Right atrium auricular region (tissue), 2 donors: ENCODE data around the gene NCOA6. TPM values are rescaled to one million over a fixed set of nuclear protein-coding genes. Genes with fewer than 3 reads are reported as not detected.
A peak's percentile ranks its signal among the peaks of the same experiment; 100 is the strongest.

Source experiments
- DNase-seq: peaks from one replicate; pipeline ENCODE4 v3.0.0-alpha.2; 2019; ENCODE audit warnings: low spot score
- H3K27ac ChIP-seq, 2 donors: fragments of 200-600 bp; sonication (generic); 1 replicate in 1 of 2; 2 replicates in 1 of 2; pipeline ENCODE4 v1.5.1; 2016 to 2019
- H3K27me3 ChIP-seq, 2 donors: fragments of 200-600 bp; sonication (generic); one replicate each; pipeline versions ENCODE4 v1.5.1 to v1.6.0; 2017 to 2019
- H3K36me3 ChIP-seq: fragments of 200-600 bp; sonication (generic); one replicate; pipeline ENCODE4 v1.5.1; 2016
- H3K4me1 ChIP-seq, 2 donors: fragments of 200-600 bp; sonication (generic); one replicate each; pipeline versions ENCODE4 v1.5.1 to v1.6.0; 2017 to 2019
- H3K4me3 ChIP-seq, 2 donors: fragments of 200-600 bp; sonication (generic); 1 replicate in 1 of 2; 2 replicates in 1 of 2; pipeline ENCODE4 v1.5.1; 2017 to 2019; ENCODE audit warnings: mild to moderate bottlenecking in 1 of 2, moderate library complexity in 1 of 2
- H3K9me3 ChIP-seq, 2 donors: fragments of 200-600 bp; sonication (generic); one replicate each; pipeline ENCODE4 v1.5.1; 2019
- total RNA-seq, 2 donors: library from RNA; depleted of rRNA; stranded (reverse); fragments of >200 nt; gene quantifications; one replicate each; pipeline ENCODE4 v1.1.0, GENCODE V29; 2016
- TF ChIP-seq, protein P1 (sequence below), 2 donors: fragments of 200-600 bp; sonication (generic); IDR thresholded peaks; one replicate each; pipeline ENCODE4 v1.5.1; 2019; ENCODE audit warnings: antibody characterized with exemption in 2 of 2

Gene NCOA6
- total RNA-seq, 2 donors from 2014 or later = 18.2 to 18.4 TPM

DNA sequence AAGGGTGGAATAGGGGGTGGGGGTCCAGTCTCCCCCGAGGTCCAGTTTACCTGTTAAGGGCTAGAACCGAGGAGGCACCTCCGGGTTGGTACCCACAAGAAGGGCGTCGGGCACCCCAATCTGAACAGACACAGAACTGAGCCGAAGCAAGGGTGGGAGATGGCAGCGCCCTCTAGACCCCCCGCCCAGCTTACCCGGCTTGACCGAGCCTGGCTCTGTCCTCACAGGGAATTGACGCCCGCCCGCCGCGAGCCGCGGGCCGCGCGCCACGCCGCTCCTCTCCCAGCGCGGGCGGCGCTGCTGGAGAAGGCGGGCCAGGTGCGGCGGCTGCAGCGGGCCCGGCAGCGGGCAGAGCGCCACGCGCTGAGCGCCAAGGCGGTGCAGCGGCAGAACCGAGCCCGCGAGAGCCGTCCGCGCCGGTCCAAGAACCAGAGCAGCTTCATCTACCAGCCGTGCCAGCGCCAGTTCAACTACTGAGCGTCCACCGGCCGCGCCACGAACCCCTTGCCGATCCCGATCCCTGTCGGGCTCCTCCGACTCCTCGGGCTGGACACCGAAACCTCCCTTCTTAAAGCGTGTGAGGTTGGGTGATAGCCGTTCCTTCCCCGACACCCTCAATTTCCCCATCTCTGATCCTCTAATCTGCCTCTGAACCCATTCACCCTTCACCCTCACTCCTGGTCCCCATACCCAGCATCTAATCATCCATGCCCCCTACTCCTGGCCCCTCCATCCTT, 115.5 kb downstream of the NCOA6 start:
- TF ChIP-seq, protein P1, sequence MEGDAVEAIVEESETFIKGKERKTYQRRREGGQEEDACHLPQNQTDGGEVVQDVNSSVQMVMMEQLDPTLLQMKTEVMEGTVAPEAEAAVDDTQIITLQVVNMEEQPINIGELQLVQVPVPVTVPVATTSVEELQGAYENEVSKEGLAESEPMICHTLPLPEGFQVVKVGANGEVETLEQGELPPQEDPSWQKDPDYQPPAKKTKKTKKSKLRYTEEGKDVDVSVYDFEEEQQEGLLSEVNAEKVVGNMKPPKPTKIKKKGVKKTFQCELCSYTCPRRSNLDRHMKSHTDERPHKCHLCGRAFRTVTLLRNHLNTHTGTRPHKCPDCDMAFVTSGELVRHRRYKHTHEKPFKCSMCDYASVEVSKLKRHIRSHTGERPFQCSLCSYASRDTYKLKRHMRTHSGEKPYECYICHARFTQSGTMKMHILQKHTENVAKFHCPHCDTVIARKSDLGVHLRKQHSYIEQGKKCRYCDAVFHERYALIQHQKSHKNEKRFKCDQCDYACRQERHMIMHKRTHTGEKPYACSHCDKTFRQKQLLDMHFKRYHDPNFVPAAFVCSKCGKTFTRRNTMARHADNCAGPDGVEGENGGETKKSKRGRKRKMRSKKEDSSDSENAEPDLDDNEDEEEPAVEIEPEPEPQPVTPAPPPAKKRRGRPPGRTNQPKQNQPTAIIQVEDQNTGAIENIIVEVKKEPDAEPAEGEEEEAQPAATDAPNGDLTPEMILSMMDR (IDR thresholded peaks at IDR 0.05) = no peak
- Histone ChIP-seq H3K9me3 (no peaks in the 10 kb centered on the region), H3K27ac (peak overlapping the region; percentile 100), H3K4me3 (peak overlapping the region; percentile 48 to 66), H3K4me1 (peaks cover 0 to 73% of the 10 kb centered on the region in 2 donors), H3K36me3 (peaks cover 44% of the 10 kb centered on the region), H3K27me3 (no peaks in the 10 kb centered on the region)
- peak; percentile 67 for DNase-seq

GRCh38 chr20:34709044-34709830, 116.2 kb downstream of the NCOA6 start:
- H3K27ac ChIP-seq = peak overlapping the region; percentile 100
- DNase-seq = peak; percentile 82
- H3K4me1 ChIP-seq = peaks cover 0 to 75% of the 10 kb centered on the region in 2 donors
- H3K36me3 ChIP-seq = peaks cover 36% of the 10 kb centered on the region
- no peaks in the 10 kb centered on the region for H3K27me3 ChIP-seq
- no peaks in the 10 kb centered on the region for H3K9me3 ChIP-seq
- peak overlapping the region; percentile 48 to 66 for H3K4me3 ChIP-seq
- TF ChIP-seq, protein P1 (IDR thresholded peaks at IDR 0.05) = no peak

GRCh38 chr20:34708621-34709043, 116.8 kb downstream of the NCOA6 start:
- Histone ChIP-seq H3K27ac (peak overlapping the region; percentile 100), H3K4me1 (peaks cover 0 to 71% of the 10 kb centered on the region in 2 donors), H3K36me3 (peaks cover 32% of the 10 kb centered on the region), H3K4me3 (peak overlapping the region; percentile 48 to 66), H3K9me3 (no peaks in the 10 kb centered on the region), H3K27me3 (no peaks in the 10 kb centered on the region)
- TF ChIP-seq, protein P1 (IDR thresholded peaks at IDR 0.05) = peak; percentile 20 to 72
- DNase-seq = peak; percentile 67

DNA sequence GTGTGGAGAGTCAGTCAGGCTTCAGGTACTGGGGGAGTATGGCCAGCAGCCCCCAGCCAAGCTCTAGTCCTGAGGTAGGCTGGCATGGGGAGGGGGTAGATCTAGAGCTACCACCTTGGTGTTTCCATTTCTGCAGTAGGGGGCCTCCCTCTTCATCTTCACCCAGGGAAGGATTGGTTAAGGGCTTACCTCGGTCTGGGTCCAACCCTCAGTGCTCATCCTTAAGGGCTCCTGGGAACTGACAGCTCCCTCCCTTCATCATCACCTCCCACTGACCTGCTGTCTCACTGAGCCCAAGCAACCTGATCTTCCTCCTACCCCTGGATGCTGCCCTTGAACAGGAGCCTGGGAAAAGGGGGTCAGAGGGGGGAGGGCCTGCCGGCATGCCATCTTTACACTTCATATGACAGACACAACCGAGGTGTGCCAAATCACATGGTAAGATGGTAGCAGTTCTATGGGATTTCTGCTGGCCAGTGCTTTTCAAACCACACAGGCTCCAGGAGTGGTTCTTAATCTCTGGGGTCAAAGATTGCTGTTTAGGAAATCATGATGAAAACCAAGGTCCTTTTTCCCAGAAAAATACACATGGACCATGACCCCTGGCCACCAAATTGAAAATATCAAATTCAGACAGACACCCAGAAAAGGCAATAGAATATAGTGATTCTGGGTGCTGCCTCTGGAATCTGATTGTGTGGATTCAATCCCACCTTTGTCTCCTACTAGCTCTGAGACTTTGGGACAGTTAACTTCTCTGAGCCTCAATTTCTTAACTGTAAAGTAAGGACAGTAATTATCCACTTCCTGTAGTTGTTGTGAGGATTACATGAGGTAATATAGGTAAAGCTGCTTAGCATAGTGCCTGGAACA, 118.3 kb downstream of the NCOA6 start:
- no peak for DNase-seq
- peaks cover 17% of the 10 kb centered on the region for H3K36me3 ChIP-seq
- TF ChIP-seq, protein P1 (IDR thresholded peaks at IDR 0.05) = no peak
- no peaks in the 10 kb centered on the region for H3K9me3 ChIP-seq
- peaks cover 0 to 67% of the 10 kb centered on the region in 2 donors for H3K4me1 ChIP-seq
- no peaks in the 10 kb centered on the region for H3K27me3 ChIP-seq
- no peak overlapping the region for H3K4me3 ChIP-seq
- H3K27ac ChIP-seq = peak overlapping the region; percentile 100

GRCh38 chr20:34706302-34706875, 119.1 kb downstream of the NCOA6 start:
- peak overlapping the region; percentile 1 to 96 for H3K4me3 ChIP-seq
- peak overlapping the region; percentile 100 for H3K27ac ChIP-seq
- no peaks in the 10 kb centered on the region for H3K9me3 ChIP-seq
- H3K27me3 ChIP-seq = no peaks in the 10 kb centered on the region
- TF ChIP-seq, protein P1 (IDR thresholded peaks at IDR 0.05) = no peak
- H3K36me3 ChIP-seq = peaks cover 10% of the 10 kb centered on the region
- DNase-seq = no peak
- H3K4me1 ChIP-seq = peaks cover 0 to 67% of the 10 kb centered on the region in 2 donors
